KBM-7 (cell line): ENCODE measurements around the gene AARSD1.

Experiments
- DNase-seq: peaks from one replicate; pipeline ENCODE4 v3.0.0-alpha.2; 2015
- in situ Hi-C: fragments of 300-500 bp; cut with MboI; formaldehyde crosslinking; loops from 2 replicates; pipeline ENCODE4 v1.14.3; 2020; ENCODE audit warnings: low sequenced_read_pairs, low pct_unique_long_range_greater_than_20kb, mixed read lengths

The AARSD1 gene

GRCh38 chr17:42901535-42902229, 62.6 kb downstream of the AARSD1 start:
- in situ Hi-C loops, result no loop called here
- DNase-seq, result no peak
